ENCODE results near the gene FAM118B. TPM values are rescaled to one million over a fixed set of nuclear protein-coding genes. Genes with fewer than 3 reads are reported as not detected.
"Not testable (repeated sequence)": the region's sequence is repeated elsewhere in the genome, so short reads cannot be mapped to it uniquely, and the experiment has no call there.

The FAM118B gene
- total RNA-seq, 1 donor from 2014 or later, result 6.6 TPM

- no peak for ATAC-seq
Observed at GRCh38 chr11:126277780-126278179, 66.2 kb downstream of the FAM118B start.

- ATAC-seq, result no peak
Observed at GRCh38 chr11:126279191-126279590, 67.6 kb downstream of the FAM118B start.

GRCh38 chr11:126280595-126280994 is 69.0 kb downstream of the FAM118B start:
- ATAC-seq, result no peak

DNA sequence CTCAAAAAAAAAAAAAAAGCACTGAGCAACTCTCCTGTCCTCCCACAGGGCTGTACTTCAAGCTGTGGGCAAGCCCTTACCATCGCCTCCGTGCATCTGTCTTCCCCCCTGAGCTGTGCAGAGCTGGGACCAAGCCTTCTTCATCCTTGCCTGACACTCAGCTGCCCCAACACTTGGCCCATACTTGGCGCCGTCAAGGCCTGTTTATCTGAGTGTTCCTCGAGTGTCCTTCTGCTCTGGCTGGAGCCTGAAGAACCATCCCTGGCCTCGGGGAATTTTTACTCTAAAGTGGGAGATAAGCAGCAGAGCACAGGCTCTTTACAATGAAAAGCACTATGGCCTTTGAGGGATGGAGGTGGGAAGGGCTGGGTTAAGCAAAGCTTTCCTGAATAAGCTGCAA is 69.7 kb downstream of the FAM118B start:
- ATAC-seq, result no peak

DNA sequence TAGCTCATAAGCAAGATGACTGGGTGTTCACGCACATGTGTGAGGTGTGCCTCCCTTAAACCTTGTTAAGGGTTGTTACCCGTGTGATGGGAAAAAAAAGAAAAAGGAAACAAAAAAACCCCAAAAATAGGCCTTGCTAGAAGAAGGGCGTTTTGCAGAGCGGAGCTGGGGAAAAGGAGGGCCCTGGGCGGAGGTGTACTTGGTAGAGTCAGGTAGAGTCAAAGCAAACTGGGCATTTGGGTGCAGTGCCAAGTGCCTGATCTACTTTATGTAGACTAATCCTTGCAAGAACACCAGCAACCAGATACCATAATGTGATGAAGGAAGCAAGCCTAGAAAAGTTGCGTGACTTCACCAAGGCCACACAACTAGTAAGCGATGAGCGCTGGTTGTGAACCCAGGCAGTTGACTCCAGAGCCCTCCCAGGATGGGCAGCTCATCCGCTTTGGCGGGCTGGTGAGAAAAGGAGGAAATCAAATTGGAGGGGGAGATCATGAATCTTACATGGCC is 70.1 kb downstream of the FAM118B start:
- no peak for ATAC-seq

- ATAC-seq, result peak; percentile 40
Observed at GRCh38 chr11:126282361-126282735, 70.8 kb downstream of the FAM118B start.

DNA sequence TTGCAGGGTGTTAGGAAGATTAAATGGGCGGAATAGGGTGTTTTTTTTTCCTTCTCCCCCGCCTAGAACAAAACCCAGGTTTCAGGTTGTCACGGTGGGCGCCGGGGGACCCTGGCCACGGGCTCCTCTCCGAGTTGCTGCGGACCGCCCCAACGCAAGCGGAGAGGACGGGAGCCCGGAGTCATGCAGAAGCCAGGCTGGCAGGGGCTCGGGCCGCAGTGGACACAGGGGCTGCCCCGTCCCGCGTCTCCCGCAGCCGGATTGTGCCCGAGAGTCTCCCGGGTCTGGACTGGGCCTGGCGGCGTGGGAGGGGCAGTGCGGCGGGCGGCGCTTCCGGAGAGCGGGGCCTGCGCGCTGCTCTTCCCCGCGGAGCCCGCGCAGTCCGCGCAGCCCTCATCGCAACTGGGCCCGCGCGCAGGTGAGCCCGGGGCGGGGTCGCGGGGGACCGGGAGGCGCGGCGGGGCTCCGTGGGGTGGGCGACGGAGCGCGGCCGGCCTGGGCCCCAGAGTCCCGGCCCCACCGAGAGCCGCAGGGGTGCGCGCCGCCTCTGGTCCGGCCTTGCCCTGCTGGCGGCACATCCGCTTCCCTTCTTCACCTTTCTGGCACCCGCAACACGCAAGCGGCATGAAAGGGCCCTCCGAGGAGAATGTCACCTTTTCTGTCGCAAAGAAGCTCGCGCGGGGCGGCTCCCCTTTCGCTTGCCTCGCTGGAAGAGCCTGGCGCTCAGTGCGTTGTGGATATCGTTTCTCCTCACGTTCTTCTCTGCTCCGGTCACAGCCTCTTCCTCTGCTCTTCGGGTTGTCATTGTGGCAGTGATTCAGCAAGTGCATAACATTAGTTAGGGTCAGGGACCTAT is 71.4 kb downstream of the FAM118B start, which contains the start of gene TIRAP:
TIRAP (plus strand) TSS at position 358 of the 856 bp plus-strand sequence. CDS start 7,802 bp downstream, outside the sequence.
- ATAC-seq, result peak; percentile 84

DNA sequence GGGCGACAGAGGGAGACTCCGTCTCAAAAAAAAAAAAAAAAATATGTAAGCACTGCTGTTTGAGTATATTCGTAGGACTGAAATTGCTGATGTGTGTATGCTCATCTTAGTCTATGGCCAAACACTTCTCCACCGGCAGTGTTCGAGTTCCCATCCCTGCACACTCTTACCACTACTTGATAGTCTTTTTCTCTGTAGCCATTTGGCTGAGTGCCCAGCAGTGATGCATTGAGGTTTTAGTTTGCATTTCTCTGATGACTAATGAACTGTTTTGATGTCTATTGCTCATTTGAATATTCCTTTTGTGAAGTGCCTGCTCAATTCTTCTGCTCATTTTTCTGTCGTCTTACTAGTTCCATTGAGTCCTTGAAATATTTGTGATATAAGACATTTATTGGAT is 73.2 kb downstream of the FAM118B start:
- ATAC-seq, result peak; percentile 62

GRCh38 chr11:126288237-126288636 is 76.7 kb downstream of the FAM118B start:
- ATAC-seq, result no peak

GRCh38 chr11:126290887-126291286 is 79.3 kb downstream of the FAM118B start:
- ATAC-seq, result no peak

GRCh38 chr11:126293726-126294125 is 82.1 kb downstream of the FAM118B start:
- ATAC-seq, result no peak

GRCh38 chr11:126297004-126297403 is 85.4 kb downstream of the FAM118B start:
- no peak for ATAC-seq

GRCh38 chr11:126303623-126304456 is 92.3 kb downstream of the FAM118B start, which contains the start of gene DCPS:
Gene DCPS, plus strand, starts transcription at chr11:126304060. Its CDS starts 21 bp downstream, at chr11:126304081.
- peak; percentile 99 for ATAC-seq

- ATAC-seq, result peak; percentile 12
Observed at GRCh38 chr11:126304457-126305075, 93.0 kb downstream of the FAM118B start.

DNA sequence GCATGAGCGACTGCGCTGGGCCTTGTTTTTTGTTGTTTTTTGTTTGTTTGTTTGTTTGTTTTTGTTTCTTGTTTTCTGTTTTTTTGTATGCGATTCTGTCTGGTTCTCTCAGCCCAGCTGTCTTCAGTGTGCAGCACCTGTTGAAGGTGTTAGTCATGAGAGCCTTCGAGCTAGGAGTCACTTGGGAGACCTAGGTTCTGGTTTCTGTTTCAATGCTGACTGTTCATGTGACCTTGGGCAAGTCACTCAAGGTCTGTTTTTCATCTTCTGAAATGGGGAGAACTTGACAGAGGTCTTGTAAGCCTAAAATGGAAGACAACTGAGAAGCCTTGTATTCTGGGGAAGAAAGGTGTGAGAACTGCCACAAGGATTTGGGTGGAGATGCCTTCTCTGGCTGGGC is 94.1 kb downstream of the FAM118B start:
- ATAC-seq, result no peak

DNA sequence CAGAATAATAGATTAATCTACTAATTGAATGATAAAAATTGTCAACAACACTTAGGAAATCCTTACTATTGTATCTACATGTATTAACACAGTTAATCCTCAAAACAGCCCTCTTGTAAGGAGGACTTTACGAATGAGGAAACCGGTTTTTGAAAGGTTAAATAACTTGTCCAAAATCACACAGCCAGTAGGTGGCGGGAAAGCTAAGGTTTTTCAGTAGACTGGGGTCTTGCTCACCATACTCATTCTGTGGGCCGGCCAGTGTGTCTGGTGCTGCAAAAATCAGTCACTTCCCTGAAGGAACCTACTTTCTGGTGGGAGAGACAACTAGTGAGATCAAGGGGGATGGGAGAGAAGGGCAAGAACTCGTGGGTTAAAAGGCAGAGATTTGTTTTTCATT is 96.1 kb downstream of the FAM118B start:
- no peak for ATAC-seq

DNA sequence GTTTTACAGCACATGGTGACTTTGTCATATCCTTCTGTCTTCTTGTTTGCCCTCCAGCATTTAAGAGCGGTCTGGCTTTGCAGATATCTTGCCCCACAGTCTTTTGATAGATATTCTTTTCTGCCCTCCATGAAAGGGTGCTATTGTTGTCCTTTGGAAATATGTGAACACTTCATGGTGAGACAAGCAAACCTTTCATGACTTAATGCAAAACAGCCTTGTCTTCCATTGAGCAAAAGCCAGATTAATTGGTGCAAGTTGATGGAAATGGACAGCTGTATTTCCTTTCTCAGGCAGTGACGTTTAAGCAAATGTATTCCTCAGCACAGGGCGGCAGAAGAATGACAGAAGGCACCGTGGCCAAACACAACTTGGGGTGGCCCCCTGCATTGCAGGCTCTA is 96.7 kb downstream of the FAM118B start:
- ATAC-seq, result no peak

DNA sequence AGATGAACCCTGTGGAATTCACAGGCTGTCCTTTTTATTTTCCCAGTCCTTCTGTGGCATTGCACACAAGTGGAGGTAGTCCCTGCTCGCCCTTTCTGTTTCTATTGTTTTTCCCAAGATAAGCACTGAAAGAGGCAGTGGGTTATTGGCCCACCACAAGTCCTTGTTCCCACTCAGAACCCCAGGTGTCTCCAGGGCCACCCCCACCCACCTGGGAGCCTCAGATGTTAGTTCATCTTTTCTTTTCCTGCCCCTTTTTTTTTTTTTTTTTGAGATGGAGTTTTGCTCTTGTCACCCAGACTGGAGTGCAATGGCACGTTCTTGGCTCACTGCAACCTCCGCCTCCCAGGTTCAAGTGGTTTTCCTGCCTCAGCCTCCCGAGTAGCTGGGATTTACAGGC is 97.2 kb downstream of the FAM118B start:
- ATAC-seq, result not testable (repeated sequence)

DNA sequence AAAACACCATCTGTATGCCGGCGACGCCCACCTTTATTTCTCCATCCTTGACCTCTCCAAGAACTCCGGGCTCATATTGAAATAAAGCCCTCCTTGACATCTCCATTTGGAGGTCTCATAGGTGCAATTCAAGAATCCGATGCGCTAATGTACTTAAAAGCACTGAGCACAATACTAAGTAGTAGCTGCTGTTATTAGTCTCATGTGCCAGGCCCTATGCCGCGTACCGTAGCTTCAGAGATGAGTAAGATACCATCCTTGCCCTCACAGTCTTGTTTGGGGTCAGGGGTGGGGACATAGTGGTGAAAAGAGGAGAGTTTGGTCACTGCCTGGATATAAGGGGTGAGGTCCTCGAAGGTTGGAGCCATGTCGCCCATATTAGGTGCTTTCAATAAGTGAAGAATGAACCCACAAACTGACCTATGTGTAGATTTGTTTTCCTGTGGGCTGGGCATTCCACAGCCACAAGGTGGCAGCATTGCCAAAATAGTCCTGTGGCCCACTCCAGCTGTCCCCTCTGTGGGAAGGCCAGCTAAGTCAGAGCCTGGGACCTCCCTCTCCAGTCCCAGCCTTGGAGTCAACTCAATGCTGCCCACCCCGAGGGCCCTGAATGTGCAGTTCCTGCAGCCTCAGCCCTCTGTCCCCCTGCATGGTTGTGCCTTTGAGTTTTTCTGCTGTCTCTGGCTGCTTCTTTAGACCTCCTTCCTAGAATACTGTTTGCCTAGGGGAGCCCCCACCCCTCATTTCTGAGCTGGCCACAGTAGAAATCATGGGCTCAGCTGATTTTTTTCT is 98.8 kb downstream of the FAM118B start:
- peak; percentile 80 for ATAC-seq

DNA sequence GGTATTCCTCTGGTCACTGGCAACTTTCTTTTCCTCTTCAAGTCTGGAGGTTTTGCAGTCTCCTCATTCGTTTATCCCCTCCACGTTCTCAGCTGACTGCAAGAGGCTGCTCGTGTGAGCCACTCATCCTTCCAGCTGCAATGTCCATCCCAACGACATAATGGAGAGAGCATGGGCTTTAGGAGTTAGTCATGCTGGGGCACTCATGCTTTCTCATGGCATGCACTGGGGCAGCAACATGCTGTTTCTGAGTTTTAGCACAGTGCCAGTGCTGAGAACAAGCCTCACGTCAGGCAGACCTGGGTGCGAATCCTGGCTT is 99.4 kb downstream of the FAM118B start:
- ATAC-seq, result no peak

GRCh38 chr11:126311401-126312291 is 100.1 kb downstream of the FAM118B start:
- ATAC-seq, result peak; percentile 14

All from esophagus mucosa (tissue), 1 donor.